Stimulated activated CD8-positive, alpha-beta memory T cell treated with anti-CD3 and anti-CD28 coated beads, Interleukin-7, amount 100 ng/mL, for 48 hours (primary cell): ENCODE data around the gene PCARE.
"Not testable (repeated sequence)": the region's sequence is repeated elsewhere in the genome, so short reads cannot be mapped to it uniquely, and the experiment has no call there.

Experiments
- DNase-seq, 2 donors: peaks; one replicate each; pipeline ENCODE4 v3.0.0-alpha.2; 2020; ENCODE audit warnings: low read depth in 1 of 2; ENCODE audit errors: extremely low read depth in 1 of 2

PCARE gene

GRCh38 chr2:29097569-29097968 is 23.2 kb upstream of the PCARE start:
- DNase-seq: no peak

GRCh38 chr2:29096969-29097368 is 22.6 kb upstream of the PCARE start:
- DNase-seq: no peak

GRCh38 chr2:29090311-29090710 is 16.0 kb upstream of the PCARE start:
- not testable (repeated sequence) for DNase-seq

- no peak for DNase-seq
Measured at GRCh38 chr2:29084554-29084953, 10.2 kb upstream of the PCARE start.

GRCh38 chr2:29082804-29083495 is 8.6 kb upstream of the PCARE start:
- no peak for DNase-seq

- DNase-seq: no peak
Measured at GRCh38 chr2:29080886-29081743, 6.8 kb upstream of the PCARE start.

- DNase-seq: no peak
Measured at GRCh38 chr2:29079887-29080286, 5.6 kb upstream of the PCARE start.

GRCh38 chr2:29075894-29076705 is 1.8 kb upstream of the PCARE start:
- no peak for DNase-seq

GRCh38 chr2:29073933-29074332 is 390 bp downstream of the PCARE start:
- DNase-seq: no peak

GRCh38 chr2:29072971-29073725 is 1.2 kb downstream of the PCARE start:
- DNase-seq: no peak

- no peak for DNase-seq
Measured at GRCh38 chr2:29072251-29072650, 2.1 kb downstream of the PCARE start.

GRCh38 chr2:29071032-29071975 is 3.0 kb downstream of the PCARE start:
- DNase-seq: no peak

- DNase-seq: no peak
Measured at GRCh38 chr2:29070526-29070925, 3.8 kb downstream of the PCARE start.

- no peak for DNase-seq
Measured at GRCh38 chr2:29068513-29068912, 5.8 kb downstream of the PCARE start.

- DNase-seq: no peak
Measured at GRCh38 chr2:29066997-29067605, 7.2 kb downstream of the PCARE start.

- no peak for DNase-seq
Measured at GRCh38 chr2:29066271-29066860, 8.0 kb downstream of the PCARE start.

- DNase-seq: no peak
Measured at GRCh38 chr2:29065068-29065811, 9.1 kb downstream of the PCARE start.

GRCh38 chr2:29064746-29065067 is 9.6 kb downstream of the PCARE start:
- no peak for DNase-seq
